K562 (cell line): ENCODE measurements around the gene CMIP. TPM values are rescaled to one million over a fixed set of nuclear protein-coding genes. Genes with fewer than 3 reads are reported as not detected.

Source experiments
- ATAC-seq: fragments of 200-7000 bp; cut with Tn5 transposase; 3 replicates; pipeline ENCODE4 v1.9.1; 2020; ENCODE audit warnings: moderate library complexity
- BruUV-seq: library from RNA; stranded (reverse); fragments of 400-500 nt; replicated peaks from 2 replicates; lab custom pipeline; 2021; lab: Mats Ljungman, UMichigan
- CTCF ChIA-PET: fragments of 300-600 bp; formaldehyde crosslinking; extraction: SDS; loops from one replicate; lab custom pipeline; 2021; ENCODE audit warnings: low intra/inter-chr PET ratio; lab: Yijun Ruan, JAX
- POLR2A ChIA-PET: fragments of 300-600, 350-650 bp; sonication (Branson Sonifier 250); formaldehyde crosslinking; extraction: SDS; loops from one replicate; lab custom pipeline; 2021; ENCODE audit warnings: antibody characterized with exemption, inconsistent platforms; lab: Yijun Ruan, JAX
- DNase-seq, 4 experiments: peaks; one replicate each; pipeline versions ENCODE4 v3.0.0 to v3.0.0-alpha.2; 2011 to 2018; ENCODE audit warnings: low spot score in 3 of 4, mixed read lengths in 3 of 4; ENCODE audit errors: extremely low read depth in 1 of 4
- FAIRE-seq: peaks from 2 replicates; lab custom pipeline; 2011; peaks lifted over from hg19 to GRCh38; lab: Jason Lieb, UNC
- H2AFZ ChIP-seq: 2 replicates; pipeline ENCODE4 v1.6.0; 2011; ENCODE audit warnings: low read depth, low read length, control low read depth, inconsistent platforms
- H3K27ac ChIP-seq: fragments of 200-600 bp; 3 replicates; pipeline ENCODE4 v1.8.0; 2011; ENCODE audit warnings: low read depth, mild to moderate bottlenecking, control low read depth, inconsistent platforms, low read length, moderate library complexity, mixed read lengths; ENCODE audit errors: extremely low read depth
- H3K27me3 ChIP-seq, 2 experiments: fragments of 300-600 bp in 1 of 2; 2 replicates in 1 of 2; 3 replicates in 1 of 2; pipeline versions ENCODE4 v1.6.0 to v1.8.0; 2011; ENCODE audit warnings: inconsistent platforms in 2 of 2, low read length in 2 of 2, mild to moderate bottlenecking in 1 of 2, mixed read lengths in 1 of 2, moderate library complexity in 1 of 2; ENCODE audit not compliant: control insufficient read depth in 2 of 2, insufficient read depth in 2 of 2
- H3K36me3 ChIP-seq: fragments of 300-600 bp; 3 replicates; pipeline ENCODE4 v1.8.0; 2011; ENCODE audit warnings: mild to moderate bottlenecking, low read length, inconsistent platforms; ENCODE audit not compliant: control insufficient read depth, insufficient read depth
- H3K4me1 ChIP-seq, 2 experiments: fragments of 200-600 bp in 1 of 2; replicated peaks in 1 of 2; 2 replicates in 1 of 2; 3 replicates in 1 of 2; pipeline versions ENCODE4 v1.5.1 to v1.8.0; 2011; ENCODE audit warnings: inconsistent platforms in 2 of 2, low read length in 2 of 2, mild to moderate bottlenecking in 1 of 2, mixed read lengths in 1 of 2, moderate library complexity in 1 of 2; ENCODE audit not compliant: control insufficient read depth in 2 of 2, insufficient read depth in 2 of 2
- H3K4me2 ChIP-seq: 2 replicates; pipeline ENCODE4 v1.6.1; 2011; ENCODE audit warnings: low read length, control low read depth, inconsistent platforms, mixed read lengths; ENCODE audit not compliant: insufficient read depth
- H3K4me3 ChIP-seq: fragments of 200-600 bp; sonication (generic), shearing (Covaris generic); 2 replicates; pipeline ENCODE4 v1.5.1; 2016; ENCODE audit warnings: control low read depth, inconsistent platforms
- H3K79me2 ChIP-seq: fragments of 200-600 bp; 3 replicates; pipeline ENCODE4 v1.8.0; 2011; ENCODE audit warnings: low read length, inconsistent platforms; ENCODE audit not compliant: control insufficient read depth, insufficient read depth
- H3K9ac ChIP-seq, 2 experiments: 2 replicates each; pipeline versions ENCODE4 v1.6.0 to v1.6.1; 2011; ENCODE audit warnings: low read depth in 2 of 2, low read length in 2 of 2, control low read depth in 1 of 2, inconsistent platforms in 1 of 2, mild to moderate bottlenecking in 1 of 2, mixed read lengths in 1 of 2; ENCODE audit not compliant: insufficient read depth in 1 of 2
- H3K9me1 ChIP-seq: one replicate; pipeline ENCODE4 v1.6.0; 2011; ENCODE audit warnings: inconsistent platforms, mild to moderate bottlenecking, low read length, moderate library complexity; ENCODE audit not compliant: control insufficient read depth, insufficient read depth
- H3K9me3 ChIP-seq: replicated peaks from 2 replicates; pipeline ENCODE4 v1.5.1; 2011; ENCODE audit warnings: low read depth, low read length, inconsistent platforms; ENCODE audit not compliant: control insufficient read depth, insufficient read depth
- H4K20me1 ChIP-seq: replicated peaks from 2 replicates; pipeline ENCODE4 v1.6.1; 2011; ENCODE audit warnings: low read length, inconsistent platforms, mixed read lengths; ENCODE audit not compliant: control insufficient read depth, insufficient read depth
- ETV6 ChIP-seq, 3 experiments: fragments of 150-350 bp in 1 of 3; sonication (generic) in 1 of 3; formaldehyde crosslinking in 1 of 3; IDR thresholded peaks; 2 replicates each; pipeline versions ENCODE4 v1.6.1 to v1.8.0; 2014 to 2022; ENCODE audit warnings: borderline replicate concordance in 2 of 3, low read depth in 2 of 3, antibody characterized with exemption in 1 of 3, low read length in 1 of 3, mild to moderate bottlenecking in 1 of 3, missing genetic modification reagents in 1 of 3
- POLR3A ChIP-seq: IDR thresholded peaks from 2 replicates; pipeline ENCODE4 v1.6.1; 2011; ENCODE audit warnings: borderline replicate concordance, mild to moderate bottlenecking, moderate library complexity; ENCODE audit not compliant: insufficient read length, insufficient read depth; ENCODE audit errors: extremely low read depth
- WGBS: fragments of 100-300 bp; shearing (Covaris generic); methylation state at CpG from one replicate; pipeline ENCODE4 v1.1.6; 2016; ENCODE audit warnings: low coverage, mixed read lengths; ENCODE audit not compliant: insufficient coverage; ENCODE audit errors: missing lambda C conversion rate; 5-methylcytosine and 5-hydroxymethylcytosine counted together
- in situ Hi-C: fragments of 300-500 bp; cut with MboI; formaldehyde crosslinking; loops from 4 replicates; pipeline ENCODE4 v1.15.0; 2018; ENCODE audit warnings: inconsistent platforms, mixed read lengths
- intact Hi-C: fragments of 100-400 bp; cut with micrococcal nuclease; formaldehyde crosslinking; loops from 2 replicates; pipeline ENCODE4 v1.14.2; 2022
- polyA plus RNA-seq, 8 experiments: library from polyadenylated mRNA; depleted of rRNA in 4 of 8; stranded (reverse) in 5 of 8; unstranded in 3 of 8; fragments of >200 nt; fragmentation: Nextera tagmentation in 2 of 8; fragmentation: Illumina TruSeq in 1 of 8; extraction: Ambion mirVana in 2 of 8; extraction: Trizol in 1 of 8; gene quantifications; 2 replicates each; pipeline versions ENCODE4 v1.2.1 to v1.2.3, GENCODE V29; 2011 to 2014; ENCODE audit warnings: inconsistent platforms in 1 of 8, missing spikeins in 1 of 8
- total RNA-seq, 7 experiments: library from RNA; depleted of rRNA in 6 of 7; stranded (reverse); fragments of >200 nt in 6 of 7; fragmentation: Illumina TruSeq in 2 of 7; extraction: Trizol in 2 of 7; gene quantifications; 2 replicates each; pipeline versions ENCODE4 v1.2.1 to v1.2.3, GENCODE V29; 2011 to 2021; ENCODE audit warnings: low replicate concordance in 1 of 7

The CMIP gene
- total and polyA plus RNA-seq, 9 of the 15 experiments (the other 6 are each of a cell fraction or from before 2014, with no cell fraction given) = 0.94 to 82.5 (median 10.3) TPM

DNA sequence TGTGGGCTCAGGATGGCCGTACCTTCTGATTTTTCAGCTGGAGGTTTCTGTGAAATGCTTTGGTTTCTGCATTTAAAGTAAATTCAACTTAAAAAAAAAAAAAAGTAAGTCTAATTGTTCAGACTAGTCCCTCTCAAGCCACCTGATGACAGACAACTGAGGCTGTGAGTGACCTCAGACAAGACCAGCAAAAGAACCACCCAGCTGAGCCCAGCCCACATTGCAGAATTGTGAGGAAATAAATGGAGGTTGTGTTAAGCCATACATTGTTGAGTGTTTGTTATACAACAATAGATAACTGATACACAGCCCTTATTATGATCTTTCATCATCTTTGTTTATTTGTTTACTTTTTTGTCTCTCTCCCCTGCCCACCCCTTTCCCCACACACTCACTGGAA lies 44.7 kb upstream of the CMIP start:
- Histone ChIP-seq H3K4me1 (peaks cover 6 to 19% of the 10 kb centered on the region in 2 experiments; a peak in 4 of 5 replicates), H3K4me2 (no peak overlapping the region), H3K9me1 (no peaks in the 10 kb centered on the region), H3K4me3 (no peak overlapping the region), H2AFZ (no peak overlapping the region), H3K27ac (no peak overlapping the region), H3K79me2 (no peaks in the 10 kb centered on the region), H3K36me3 (no peaks in the 10 kb centered on the region), H3K9ac (no peak overlapping the region), H3K9me3 (no peaks in the 10 kb centered on the region), H3K27me3 (peaks cover 8 to 25% of the 10 kb centered on the region in 2 experiments; a peak in 4 of 5 replicates), H4K20me1 (no peaks in the 10 kb centered on the region)
- DNase-seq = no peak
- no peak for FAIRE-seq
- no peak for ATAC-seq
- POLR2A ChIA-PET = interaction anchor here (0.9 to 1.2 kb wide), 4 partner anchors 45 to 352 kb away, joined by 3 read pairs; no protein-coding TSS in a partner anchor
- no TSS peak for BruUV-seq
- WGBS = 7% methylated on average over 1 of the region's 1 CpG
- CTCF ChIA-PET = interaction anchor here (0.6 kb wide), 1 partner anchor 12 kb away, joined by 5 read pairs; no protein-coding TSS in a partner anchor
- in situ Hi-C loops (loop anchor here (5.0 kb wide), 1 partner anchor 327 kb away; no protein-coding TSS in a partner anchor), intact Hi-C loops (loop anchor here (5.0 to 10.0 kb wide), 3 partner anchors 137 to 475 kb away; no protein-coding TSS in a partner anchor)
- TF ChIP-seq POLR3A (no peak), ETV6 (IDR thresholded peaks at IDR 0.05; ENCODE audit: borderline replicate concordance in 1 of 2, low read depth in 2 of 2, low read length in 1 of 2) (no peak), ETV6 (CRISPR knock-in tag; IDR thresholded peaks at IDR 0.05; ENCODE audit: borderline replicate concordance) (no peak)
